Endothelial cell of umbilical vein (primary cell): Measurements from ENCODE around the gene PACS1.

ENCODE experiments used
- FOS ChIP-seq: IDR thresholded peaks from 2 replicates; pipeline ENCODE4 v1.6.1; 2011; ENCODE audit warnings: mild to moderate bottlenecking, low read length, moderate library complexity, borderline replicate concordance; ENCODE audit not compliant: insufficient read depth
- POLR2A ChIP-seq: IDR thresholded peaks from 2 replicates; pipeline ENCODE4 v1.6.1; 2012; ENCODE audit warnings: low read depth, mild to moderate bottlenecking, control low read depth, low read length
- TF ChIP-seq, protein P1 (sequence below), 2 donors: IDR thresholded peaks; 1 replicate in 1 of 2; 2 replicates in 1 of 2; pipeline ENCODE4 v1.5.1; 2011; ENCODE audit warnings: low read length in 2 of 2, mild to moderate bottlenecking in 2 of 2, moderate library complexity in 2 of 2, control low read depth in 1 of 2, inconsistent platforms in 1 of 2, low read depth in 1 of 2; ENCODE audit not compliant: insufficient read depth in 1 of 2; ENCODE audit errors: extremely low read depth in 1 of 2

DNA sequence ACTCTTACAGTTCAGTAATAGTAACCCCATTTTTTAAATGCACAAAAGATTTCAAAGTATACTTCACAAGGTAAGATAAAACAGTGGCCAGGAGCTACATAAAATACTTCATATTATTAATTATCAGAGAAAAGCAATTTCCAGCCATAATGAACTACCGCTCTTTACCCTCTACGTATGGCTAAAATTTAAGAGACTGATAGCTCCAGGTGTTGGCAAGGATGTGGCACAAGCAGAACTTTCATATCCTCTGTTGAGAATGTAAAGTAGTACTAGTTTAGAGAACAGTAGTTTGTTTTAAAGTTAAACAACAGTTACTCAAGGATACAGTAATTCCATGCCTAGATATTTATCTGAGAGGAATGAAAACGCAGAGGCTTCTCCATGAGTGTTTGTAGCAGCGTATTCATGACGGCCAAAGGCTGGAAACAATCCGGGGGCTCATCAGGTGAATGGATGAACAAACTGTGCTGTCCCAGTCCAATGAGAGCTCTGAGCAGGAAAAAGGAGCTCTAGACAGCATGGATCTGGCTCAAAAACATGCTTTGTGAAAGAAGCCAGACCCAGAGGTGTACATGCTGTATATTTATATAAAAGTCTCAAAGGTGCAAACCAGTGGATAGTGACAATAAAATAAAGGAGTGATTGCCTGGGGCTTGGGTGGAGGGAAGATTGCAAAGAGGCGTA, 85.5 kb downstream of the PACS1 start:
- TF ChIP-seq, protein P1, sequence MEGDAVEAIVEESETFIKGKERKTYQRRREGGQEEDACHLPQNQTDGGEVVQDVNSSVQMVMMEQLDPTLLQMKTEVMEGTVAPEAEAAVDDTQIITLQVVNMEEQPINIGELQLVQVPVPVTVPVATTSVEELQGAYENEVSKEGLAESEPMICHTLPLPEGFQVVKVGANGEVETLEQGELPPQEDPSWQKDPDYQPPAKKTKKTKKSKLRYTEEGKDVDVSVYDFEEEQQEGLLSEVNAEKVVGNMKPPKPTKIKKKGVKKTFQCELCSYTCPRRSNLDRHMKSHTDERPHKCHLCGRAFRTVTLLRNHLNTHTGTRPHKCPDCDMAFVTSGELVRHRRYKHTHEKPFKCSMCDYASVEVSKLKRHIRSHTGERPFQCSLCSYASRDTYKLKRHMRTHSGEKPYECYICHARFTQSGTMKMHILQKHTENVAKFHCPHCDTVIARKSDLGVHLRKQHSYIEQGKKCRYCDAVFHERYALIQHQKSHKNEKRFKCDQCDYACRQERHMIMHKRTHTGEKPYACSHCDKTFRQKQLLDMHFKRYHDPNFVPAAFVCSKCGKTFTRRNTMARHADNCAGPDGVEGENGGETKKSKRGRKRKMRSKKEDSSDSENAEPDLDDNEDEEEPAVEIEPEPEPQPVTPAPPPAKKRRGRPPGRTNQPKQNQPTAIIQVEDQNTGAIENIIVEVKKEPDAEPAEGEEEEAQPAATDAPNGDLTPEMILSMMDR (IDR thresholded peaks at IDR 0.05; ENCODE audit: extremely low read depth in 1 of 2, insufficient read depth in 1 of 2, low read depth in 1 of 2, low read length in 2 of 2): no peak
- TF ChIP-seq FOS: no peak
- TF ChIP-seq POLR2A: no peak
